Stimulated activated CD4-positive, alpha-beta T cell treated with anti-CD3 and anti-CD28 coated beads, Interleukin-4, amount 100 ng/mL, for 48 hours (primary cell): ENCODE data around the gene MRPS11.
"Not testable (repeated sequence)": the region's sequence is repeated elsewhere in the genome, so short reads cannot be mapped to it uniquely, and the experiment has no call there.

Source experiments
- DNase-seq, 2 donors: peaks; one replicate each; pipeline ENCODE4 v3.0.0-alpha.2; 2020; ENCODE audit warnings: low read depth in 2 of 2

MRPS11 gene

DNA sequence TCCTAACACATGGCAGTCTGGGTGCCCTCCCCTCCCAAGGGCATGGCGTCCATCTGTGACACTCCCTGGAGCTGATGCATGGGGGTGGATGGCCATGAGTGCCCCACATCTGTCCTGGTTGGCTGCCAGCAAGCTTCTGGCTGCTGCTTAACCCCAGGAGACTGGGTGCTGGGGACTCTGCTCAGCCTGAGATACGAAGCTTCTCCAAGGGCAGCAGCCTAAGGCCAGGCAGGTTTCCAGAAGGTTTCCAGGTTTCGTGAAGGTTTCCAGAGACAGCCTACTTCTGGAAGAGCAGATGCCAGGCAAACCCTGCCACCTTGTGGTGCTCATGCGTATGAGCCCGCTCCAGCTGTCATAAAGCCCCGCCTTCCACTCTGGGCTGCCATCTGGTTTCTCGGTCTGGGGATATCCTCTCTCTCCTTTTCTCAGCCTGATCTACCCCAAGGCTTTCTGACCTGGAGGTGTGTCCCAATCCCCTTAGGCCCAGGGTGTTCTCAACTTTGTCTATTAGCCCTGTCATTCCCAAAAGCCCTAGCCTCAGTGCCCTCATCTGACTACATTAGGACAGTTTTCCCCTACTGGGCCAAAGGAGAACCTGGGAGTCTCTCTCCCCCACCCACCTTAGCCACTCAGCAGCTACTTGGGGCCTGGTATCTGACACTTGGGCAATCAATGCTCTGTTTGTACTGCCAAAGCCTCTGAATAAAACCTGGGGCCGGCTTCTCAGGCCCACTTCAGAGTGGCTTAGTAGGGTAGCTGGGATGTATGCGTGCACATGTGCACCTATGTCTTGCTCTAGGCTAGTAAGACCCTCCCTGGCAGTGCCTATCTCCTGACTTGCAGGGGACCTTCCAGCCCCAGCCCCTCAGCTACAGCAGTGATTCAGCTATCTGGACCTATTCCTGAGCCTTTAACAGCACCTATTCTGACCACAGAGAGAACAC is 12.4 kb upstream of the MRPS11 start:
- DNase-seq: peak; percentile 27 to 31

DNA sequence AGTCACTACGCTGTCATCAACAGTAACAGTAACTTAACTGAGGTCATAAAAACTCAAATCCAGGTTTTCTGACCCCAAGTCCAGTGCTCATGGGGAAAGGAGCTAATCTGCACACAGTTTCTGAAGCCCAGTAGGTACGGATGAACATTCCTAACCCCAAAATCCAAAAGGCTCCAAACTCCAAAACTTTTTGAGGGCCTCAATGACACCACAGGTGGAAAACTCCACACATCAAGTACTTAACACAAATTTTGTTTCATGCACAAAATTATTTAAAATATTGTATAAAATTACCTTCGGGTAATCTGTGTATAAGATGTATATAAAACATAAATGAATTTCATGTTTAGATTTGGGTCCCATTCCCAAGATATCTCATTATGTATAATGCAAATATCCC is 10.8 kb upstream of the MRPS11 start:
- no peak for DNase-seq

DNA sequence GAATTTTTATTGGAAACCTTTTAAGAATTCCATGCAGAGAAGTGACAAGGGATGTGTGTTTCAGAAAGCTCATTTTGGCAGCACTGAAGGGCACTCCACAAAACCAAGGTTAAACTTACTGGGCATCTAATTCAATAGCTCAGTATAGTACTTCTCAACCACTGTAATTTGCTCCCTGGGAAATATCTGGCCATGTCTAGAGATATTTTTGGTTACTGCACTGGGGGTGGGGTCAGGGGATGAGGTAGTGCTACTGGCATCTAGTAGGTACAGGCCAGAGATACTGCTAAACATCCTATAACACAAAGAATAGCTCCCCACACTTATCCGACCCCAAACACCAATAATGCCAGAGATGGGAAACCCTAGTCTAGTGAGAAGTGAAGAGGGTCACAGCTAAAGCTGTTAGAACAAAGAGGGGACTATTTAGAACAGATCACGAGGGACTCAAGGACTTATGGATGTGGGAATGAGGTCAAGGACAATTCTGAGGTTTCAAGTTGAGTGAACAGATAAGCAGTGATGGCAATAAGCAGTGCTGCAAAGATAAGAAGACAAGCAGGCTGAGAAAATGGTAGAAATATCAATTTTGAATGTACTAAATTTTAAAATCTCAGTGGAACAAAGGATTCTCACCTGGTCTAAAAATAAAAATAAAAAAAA is 3.5 kb upstream of the MRPS11 start:
- DNase-seq: no peak

DNA sequence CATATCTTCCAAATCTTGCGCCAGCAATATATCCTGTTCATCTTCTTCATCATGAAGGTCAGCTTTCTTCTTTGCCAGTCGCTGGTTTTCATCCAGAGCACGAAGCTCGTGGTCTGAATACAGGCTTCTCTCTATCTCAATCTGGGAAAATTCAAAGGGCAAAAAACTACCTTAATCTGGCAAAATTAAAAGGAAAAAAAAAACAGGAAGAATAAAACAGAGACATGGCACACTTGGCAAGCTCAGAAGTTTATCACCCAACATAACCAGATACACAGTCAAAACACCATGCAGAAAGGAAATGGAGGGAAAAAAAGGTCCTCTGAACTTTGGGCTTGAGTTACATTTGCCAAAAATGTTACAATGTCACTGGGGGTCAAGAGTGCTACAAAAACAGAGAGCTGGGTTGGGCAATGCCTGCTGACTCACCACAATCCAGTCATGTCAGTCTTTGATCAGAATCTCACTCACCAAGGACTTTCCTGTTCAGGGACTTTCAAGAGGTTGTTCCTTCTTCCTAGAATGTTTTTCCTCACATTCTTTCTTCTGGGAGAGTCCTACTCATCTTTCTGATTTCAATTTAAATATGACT is 1.8 kb upstream of the MRPS11 start:
- peak in 1 of 2 donors; percentile 12 for DNase-seq

DNA sequence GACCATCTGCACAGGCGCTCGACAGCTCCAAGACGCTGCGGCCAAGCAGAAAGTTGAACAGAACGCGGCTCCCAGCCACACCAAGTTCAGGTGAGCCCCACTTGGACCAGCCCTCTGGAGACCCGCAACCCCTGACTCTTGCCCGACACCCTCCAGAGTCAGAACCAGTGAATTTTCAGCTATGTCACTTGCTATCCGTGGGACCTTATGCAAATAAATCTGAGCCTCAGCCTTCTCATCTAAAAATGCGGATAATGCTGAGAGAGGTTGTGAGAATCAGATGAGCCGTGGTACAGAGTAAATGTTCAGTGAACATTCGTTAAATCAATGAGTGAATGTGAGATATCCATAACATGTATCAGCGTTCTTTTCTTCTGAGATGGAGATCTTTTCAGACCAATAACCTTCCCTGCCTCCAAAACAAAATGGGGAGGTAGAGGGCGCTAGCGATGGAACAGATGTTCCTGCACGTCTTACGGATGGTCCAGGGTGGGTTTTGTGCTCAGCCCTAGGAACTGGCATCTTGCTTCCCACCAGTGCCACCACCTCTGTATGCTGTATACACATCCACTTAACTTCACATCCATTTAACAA is 524 bp downstream of the MRPS11 start:
- no peak for DNase-seq

GRCh38 chr15:88468721-88469120 is 1.2 kb downstream of the MRPS11 start:
- DNase-seq: not testable (repeated sequence)

DNA sequence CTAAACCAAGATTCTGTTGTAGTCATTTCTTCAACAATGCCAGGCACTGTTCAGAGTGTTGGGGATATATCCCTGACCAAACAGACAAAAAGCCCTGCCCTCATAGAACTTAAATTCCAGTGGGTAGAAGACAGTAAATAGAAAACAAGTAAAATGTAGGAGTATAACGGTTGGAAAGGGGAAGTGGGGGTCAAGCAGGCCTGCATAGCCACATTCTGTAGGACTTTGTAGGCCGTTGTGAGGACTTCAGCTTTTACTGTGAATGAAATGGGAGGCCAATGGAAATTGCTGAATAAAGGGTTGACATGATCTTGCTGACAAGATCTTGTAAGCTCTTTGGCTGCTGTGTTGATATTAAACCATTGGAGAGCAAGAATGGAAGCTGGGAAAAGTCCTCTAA is 1.8 kb downstream of the MRPS11 start:
- DNase-seq: no peak

- DNase-seq: no peak
Observed at GRCh38 chr15:88470625-88471372, 3.3 kb downstream of the MRPS11 start.

GRCh38 chr15:88472225-88472624 is 4.7 kb downstream of the MRPS11 start:
- DNase-seq: no peak

GRCh38 chr15:88473661-88474293 is 6.3 kb downstream of the MRPS11 start:
- DNase-seq: not testable (repeated sequence)

GRCh38 chr15:88476635-88477060 is 9.1 kb downstream of the MRPS11 start:
- no peak for DNase-seq

DNA sequence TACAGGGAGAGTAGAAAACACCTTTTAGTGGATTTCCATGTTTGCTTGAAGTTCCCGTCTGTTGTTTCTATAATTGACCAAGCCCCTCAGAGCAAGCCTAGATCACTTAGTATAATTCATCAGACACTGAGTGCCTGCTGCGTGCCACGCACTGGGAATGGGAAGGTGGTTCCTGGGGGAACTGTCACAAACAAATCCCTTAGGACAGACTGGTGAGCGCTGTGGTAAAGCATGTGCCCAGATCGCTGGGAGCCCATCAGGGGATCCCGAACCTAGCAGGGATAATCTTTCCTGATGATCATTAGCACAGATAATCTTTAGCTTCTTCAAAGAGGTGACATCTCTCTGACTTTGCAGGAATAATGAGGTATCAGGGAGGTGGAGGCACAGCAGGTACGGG is 9.6 kb downstream of the MRPS11 start:
- DNase-seq: no peak

DNA sequence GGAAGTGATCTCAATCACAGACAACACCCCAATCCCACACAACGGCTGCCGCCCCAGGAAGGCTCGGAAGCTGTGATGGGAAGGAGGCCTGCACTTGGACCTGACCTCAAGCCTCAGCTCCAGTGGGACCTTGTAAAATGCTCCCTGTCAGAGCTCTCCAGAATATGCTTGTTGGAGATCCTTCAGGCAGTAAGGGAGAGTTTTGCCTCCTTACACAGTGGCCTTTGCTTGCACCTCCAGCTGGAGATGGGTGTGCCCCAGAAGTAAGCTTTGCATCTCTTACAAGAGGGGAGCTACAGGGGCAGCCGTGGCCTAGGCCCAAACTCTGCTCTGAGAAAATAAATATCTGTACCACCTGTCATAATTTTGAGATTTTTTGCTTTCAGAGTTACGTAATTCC is 10.4 kb downstream of the MRPS11 start:
- DNase-seq: no peak

- DNase-seq: no peak
Observed at GRCh38 chr15:88479169-88479568, 11.7 kb downstream of the MRPS11 start.

- no peak for DNase-seq
Observed at GRCh38 chr15:88480981-88481380, 13.5 kb downstream of the MRPS11 start.

- no peak for DNase-seq
Observed at GRCh38 chr15:88482263-88482662, 14.8 kb downstream of the MRPS11 start.

- DNase-seq: no peak
Observed at GRCh38 chr15:88484682-88485331, 17.3 kb downstream of the MRPS11 start.

DNA sequence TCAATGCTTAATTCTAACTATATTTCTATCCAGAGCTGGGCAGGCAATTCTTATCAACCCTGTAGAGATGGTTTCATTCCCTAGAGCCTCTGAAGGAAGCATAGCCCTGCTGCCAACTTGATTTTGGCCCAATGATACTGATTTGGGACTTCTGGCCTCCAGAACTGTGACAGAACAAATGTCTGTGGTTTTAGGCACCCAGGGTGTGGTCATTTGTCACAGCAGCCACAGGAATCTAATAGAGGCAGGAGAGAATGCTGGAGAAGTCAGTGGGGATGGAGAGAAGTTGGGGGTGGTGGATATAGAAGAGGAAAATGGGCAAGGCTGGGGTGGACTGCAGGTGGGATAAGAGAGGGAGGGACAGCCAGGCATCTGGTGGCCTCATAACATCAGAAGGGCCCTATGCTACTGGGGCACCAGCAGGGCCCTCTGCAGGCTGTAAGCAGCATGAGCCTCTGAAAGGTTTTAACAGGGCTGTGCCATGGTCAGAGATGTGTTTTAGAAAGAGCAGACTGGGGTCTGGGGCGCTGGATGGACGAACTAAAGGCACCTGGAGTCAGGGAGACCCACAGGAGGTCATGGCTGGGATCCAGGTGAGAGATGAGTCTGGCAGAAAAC is 19.8 kb downstream of the MRPS11 start:
- DNase-seq: no peak

GRCh38 chr15:88487796-88488523 is 20.5 kb downstream of the MRPS11 start:
- DNase-seq: no peak
